Measurements from ENCODE around the gene MICU1. TPM values are rescaled to one million over a fixed set of nuclear protein-coding genes. Genes with fewer than 3 reads are reported as not detected.

The MICU1 gene
- total and polyA plus RNA-seq, 2 experiments from 2014 or later: 27.5 to 52.3 TPM

DNA sequence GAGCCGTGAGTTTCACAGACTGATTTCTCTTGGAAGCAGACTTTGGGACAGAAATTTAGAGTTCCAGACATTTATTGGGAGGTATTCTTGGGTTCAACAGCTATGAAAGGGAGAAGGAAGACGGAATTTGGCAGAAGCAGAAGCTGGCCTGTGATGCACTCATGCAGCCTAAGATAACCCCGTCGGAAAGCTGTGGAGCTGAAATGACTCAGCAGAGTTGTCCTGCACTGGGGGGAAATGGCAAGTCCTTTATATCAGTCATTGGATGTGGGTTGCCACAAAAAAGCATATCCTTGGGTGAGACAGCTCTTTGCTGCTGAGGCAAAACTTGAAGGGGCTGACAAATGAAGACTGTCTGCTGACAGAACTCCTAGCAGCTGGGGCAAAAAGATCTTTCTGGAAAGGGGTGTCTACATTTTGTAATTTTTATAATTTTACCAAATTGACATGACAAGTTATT lies 11.5 kb upstream of the MICU1 start:
- ATAC-seq (no peak), DNase-seq (ENCODE audit: low spot score) (no peak)
- H2AFZ ChIP-seq: peak overlapping the region; percentile 91
- H3K36me3 ChIP-seq (ENCODE audit: insufficient read depth): no peaks in the 10 kb centered on the region
- no peaks in the 10 kb centered on the region for H4K20me1 ChIP-seq (replicated peaks; ENCODE audit: insufficient read depth)
- no peak overlapping the region for H3K4me3 ChIP-seq
- Mint-ChIP-seq H3K4me1 (peaks cover 4% of the 10 kb centered on the region; the same call in 2 of the 3 replicates), H3K27ac (peak overlapping the region; percentile 78), H3K4me3 (no peak overlapping the region), H3K27me3 (ENCODE audit: insufficient read depth, low read depth, poor library complexity) (peaks cover 5% of the 10 kb centered on the region), H3K36me3 (ENCODE audit: low read depth) (no peaks in the 10 kb centered on the region; the same call in 2 of the 3 replicates), H3K9me3 (peaks cover 5% of the 10 kb centered on the region; the same call in 2 of the 3 replicates)
- H3K4me2 ChIP-seq: no peak overlapping the region
- no peak overlapping the region for H3K27ac ChIP-seq (ENCODE audit: low read depth)
- no peaks in the 10 kb centered on the region for H3K79me2 ChIP-seq (replicated peaks; ENCODE audit: insufficient read depth)
- no peaks in the 10 kb centered on the region for H3K27me3 ChIP-seq (ENCODE audit: insufficient read depth)
- TF ChIP-seq ZNF114 (CRISPR knock-in tag; IDR thresholded peaks at IDR 0.05) (no peak), CREB1 (CRISPR knock-in tag; IDR thresholded peaks at IDR 0.05; ENCODE audit: low read depth) (no peak), EZH2 (IDR thresholded peaks at IDR 0.05; ENCODE audit: low read depth, unreplicated experiment) (no peak), NANOG (IDR thresholded peaks at IDR 0.05; ENCODE audit: borderline replicate concordance) (no peak), EZH2phosphoT487 (IDR thresholded peaks at IDR 0.05; ENCODE audit: unreplicated experiment) (no peak), JUNB (IDR thresholded peaks at IDR 0.05; ENCODE audit: unreplicated experiment) (no peak), ZNF331 (CRISPR knock-in tag; IDR thresholded peaks at IDR 0.05; ENCODE audit: low read depth) (no peak), STAT1 (IDR thresholded peaks at IDR 0.05; ENCODE audit: unreplicated experiment) (no peak), POLR2AphosphoS5 (IDR thresholded peaks at IDR 0.05; ENCODE audit: low read depth) (no peak)
- TF ChIP-seq, protein P1, sequence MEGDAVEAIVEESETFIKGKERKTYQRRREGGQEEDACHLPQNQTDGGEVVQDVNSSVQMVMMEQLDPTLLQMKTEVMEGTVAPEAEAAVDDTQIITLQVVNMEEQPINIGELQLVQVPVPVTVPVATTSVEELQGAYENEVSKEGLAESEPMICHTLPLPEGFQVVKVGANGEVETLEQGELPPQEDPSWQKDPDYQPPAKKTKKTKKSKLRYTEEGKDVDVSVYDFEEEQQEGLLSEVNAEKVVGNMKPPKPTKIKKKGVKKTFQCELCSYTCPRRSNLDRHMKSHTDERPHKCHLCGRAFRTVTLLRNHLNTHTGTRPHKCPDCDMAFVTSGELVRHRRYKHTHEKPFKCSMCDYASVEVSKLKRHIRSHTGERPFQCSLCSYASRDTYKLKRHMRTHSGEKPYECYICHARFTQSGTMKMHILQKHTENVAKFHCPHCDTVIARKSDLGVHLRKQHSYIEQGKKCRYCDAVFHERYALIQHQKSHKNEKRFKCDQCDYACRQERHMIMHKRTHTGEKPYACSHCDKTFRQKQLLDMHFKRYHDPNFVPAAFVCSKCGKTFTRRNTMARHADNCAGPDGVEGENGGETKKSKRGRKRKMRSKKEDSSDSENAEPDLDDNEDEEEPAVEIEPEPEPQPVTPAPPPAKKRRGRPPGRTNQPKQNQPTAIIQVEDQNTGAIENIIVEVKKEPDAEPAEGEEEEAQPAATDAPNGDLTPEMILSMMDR (conservative IDR thresholded peaks at IDR 0.05; ENCODE audit: low read depth in 2 of 2): no peak
- TF ChIP-seq, protein P2, sequence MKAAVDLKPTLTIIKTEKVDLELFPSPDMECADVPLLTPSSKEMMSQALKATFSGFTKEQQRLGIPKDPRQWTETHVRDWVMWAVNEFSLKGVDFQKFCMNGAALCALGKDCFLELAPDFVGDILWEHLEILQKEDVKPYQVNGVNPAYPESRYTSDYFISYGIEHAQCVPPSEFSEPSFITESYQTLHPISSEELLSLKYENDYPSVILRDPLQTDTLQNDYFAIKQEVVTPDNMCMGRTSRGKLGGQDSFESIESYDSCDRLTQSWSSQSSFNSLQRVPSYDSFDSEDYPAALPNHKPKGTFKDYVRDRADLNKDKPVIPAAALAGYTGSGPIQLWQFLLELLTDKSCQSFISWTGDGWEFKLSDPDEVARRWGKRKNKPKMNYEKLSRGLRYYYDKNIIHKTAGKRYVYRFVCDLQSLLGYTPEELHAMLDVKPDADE (IDR thresholded peaks at IDR 0.05): no peak
- TF ChIP-seq, protein P3, sequence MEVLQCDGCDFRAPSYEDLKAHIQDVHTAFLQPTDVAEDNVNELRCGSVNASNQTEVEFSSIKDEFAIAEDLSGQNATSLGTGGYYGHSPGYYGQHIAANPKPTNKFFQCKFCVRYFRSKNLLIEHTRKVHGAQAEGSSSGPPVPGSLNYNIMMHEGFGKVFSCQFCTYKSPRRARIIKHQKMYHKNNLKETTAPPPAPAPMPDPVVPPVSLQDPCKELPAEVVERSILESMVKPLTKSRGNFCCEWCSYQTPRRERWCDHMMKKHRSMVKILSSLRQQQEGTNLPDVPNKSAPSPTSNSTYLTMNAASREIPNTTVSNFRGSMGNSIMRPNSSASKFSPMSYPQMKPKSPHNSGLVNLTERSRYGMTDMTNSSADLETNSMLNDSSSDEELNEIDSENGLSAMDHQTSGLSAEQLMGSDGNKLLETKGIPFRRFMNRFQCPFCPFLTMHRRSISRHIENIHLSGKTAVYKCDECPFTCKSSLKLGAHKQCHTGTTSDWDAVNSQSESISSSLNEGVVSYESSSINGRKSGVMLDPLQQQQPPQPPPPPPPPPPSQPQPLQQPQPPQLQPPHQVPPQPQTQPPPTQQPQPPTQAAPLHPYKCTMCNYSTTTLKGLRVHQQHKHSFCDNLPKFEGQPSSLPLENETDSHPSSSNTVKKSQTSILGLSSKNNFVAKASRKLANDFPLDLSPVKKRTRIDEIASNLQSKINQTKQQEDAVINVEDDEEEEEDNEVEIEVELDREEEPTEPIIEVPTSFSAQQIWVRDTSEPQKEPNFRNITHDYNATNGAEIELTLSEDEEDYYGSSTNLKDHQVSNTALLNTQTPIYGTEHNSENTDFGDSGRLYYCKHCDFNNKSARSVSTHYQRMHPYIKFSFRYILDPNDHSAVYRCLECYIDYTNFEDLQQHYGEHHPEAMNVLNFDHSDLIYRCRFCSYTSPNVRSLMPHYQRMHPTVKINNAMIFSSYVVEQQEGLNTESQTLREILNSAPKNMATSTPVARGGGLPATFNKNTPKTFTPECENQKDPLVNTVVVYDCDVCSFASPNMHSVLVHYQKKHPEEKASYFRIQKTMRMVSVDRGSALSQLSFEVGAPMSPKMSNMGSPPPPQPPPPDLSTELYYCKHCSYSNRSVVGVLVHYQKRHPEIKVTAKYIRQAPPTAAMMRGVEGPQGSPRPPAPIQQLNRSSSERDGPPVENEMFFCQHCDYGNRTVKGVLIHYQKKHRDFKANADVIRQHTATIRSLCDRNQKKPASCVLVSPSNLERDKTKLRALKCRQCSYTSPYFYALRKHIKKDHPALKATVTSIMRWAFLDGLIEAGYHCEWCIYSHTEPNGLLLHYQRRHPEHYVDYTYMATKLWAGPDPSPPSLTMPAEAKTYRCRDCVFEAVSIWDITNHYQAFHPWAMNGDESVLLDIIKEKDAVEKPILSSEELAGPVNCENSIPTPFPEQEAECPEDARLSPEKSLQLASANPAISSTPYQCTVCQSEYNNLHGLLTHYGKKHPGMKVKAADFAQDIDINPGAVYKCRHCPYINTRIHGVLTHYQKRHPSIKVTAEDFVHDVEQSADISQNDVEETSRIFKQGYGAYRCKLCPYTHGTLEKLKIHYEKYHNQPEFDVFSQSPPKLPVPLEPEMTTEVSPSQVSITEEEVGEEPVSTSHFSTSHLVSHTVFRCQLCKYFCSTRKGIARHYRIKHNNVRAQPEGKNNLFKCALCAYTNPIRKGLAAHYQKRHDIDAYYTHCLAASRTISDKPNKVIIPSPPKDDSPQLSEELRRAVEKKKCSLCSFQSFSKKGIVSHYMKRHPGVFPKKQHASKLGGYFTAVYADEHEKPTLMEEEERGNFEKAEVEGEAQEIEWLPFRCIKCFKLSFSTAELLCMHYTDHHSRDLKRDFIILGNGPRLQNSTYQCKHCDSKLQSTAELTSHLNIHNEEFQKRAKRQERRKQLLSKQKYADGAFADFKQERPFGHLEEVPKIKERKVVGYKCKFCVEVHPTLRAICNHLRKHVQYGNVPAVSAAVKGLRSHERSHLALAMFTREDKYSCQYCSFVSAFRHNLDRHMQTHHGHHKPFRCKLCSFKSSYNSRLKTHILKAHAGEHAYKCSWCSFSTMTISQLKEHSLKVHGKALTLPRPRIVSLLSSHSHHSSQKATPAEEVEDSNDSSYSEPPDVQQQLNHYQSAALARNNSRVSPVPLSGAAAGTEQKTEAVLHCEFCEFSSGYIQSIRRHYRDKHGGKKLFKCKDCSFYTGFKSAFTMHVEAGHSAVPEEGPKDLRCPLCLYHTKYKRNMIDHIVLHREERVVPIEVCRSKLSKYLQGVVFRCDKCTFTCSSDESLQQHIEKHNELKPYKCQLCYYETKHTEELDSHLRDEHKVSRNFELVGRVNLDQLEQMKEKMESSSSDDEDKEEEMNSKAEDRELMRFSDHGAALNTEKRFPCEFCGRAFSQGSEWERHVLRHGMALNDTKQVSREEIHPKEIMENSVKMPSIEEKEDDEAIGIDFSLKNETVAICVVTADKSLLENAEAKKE (CRISPR knock-in tag; IDR thresholded peaks at IDR 0.05): no peak
- TF ChIP-seq, protein P4, sequence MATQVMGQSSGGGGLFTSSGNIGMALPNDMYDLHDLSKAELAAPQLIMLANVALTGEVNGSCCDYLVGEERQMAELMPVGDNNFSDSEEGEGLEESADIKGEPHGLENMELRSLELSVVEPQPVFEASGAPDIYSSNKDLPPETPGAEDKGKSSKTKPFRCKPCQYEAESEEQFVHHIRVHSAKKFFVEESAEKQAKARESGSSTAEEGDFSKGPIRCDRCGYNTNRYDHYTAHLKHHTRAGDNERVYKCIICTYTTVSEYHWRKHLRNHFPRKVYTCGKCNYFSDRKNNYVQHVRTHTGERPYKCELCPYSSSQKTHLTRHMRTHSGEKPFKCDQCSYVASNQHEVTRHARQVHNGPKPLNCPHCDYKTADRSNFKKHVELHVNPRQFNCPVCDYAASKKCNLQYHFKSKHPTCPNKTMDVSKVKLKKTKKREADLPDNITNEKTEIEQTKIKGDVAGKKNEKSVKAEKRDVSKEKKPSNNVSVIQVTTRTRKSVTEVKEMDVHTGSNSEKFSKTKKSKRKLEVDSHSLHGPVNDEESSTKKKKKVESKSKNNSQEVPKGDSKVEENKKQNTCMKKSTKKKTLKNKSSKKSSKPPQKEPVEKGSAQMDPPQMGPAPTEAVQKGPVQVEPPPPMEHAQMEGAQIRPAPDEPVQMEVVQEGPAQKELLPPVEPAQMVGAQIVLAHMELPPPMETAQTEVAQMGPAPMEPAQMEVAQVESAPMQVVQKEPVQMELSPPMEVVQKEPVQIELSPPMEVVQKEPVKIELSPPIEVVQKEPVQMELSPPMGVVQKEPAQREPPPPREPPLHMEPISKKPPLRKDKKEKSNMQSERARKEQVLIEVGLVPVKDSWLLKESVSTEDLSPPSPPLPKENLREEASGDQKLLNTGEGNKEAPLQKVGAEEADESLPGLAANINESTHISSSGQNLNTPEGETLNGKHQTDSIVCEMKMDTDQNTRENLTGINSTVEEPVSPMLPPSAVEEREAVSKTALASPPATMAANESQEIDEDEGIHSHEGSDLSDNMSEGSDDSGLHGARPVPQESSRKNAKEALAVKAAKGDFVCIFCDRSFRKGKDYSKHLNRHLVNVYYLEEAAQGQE (IDR thresholded peaks at IDR 0.05; ENCODE audit: unreplicated experiment): no peak
- H3K4me1 ChIP-seq (ENCODE audit: insufficient read depth): no peaks in the 10 kb centered on the region
- H3F3A ChIP-seq (replicated peaks; ENCODE audit: low read depth): no peaks in the 10 kb centered on the region
- H3K9me2 ChIP-seq (ENCODE audit: insufficient read depth): no peaks in the 10 kb centered on the region

Measured in GM23338 (cell line).